GM12892 (cell line): ENCODE measurements around the gene RARB.

Experiments used
- DNase-seq: peaks from one replicate; pipeline ENCODE4 v3.0.0; 2011; ENCODE audit not compliant: insufficient read length
- FAIRE-seq: peaks from 2 replicates; lab custom pipeline; 2011; peaks lifted over from hg19 to GRCh38; lab: Jason Lieb, UNC
- POLR2A ChIP-seq: IDR thresholded peaks from 2 replicates; pipeline ENCODE4 v1.6.1; 2011; ENCODE audit warnings: low read depth, low read length, control low read depth
- POLR2AphosphoS5 ChIP-seq: IDR thresholded peaks from 2 replicates; pipeline ENCODE4 v1.6.1; 2011; ENCODE audit warnings: low read depth, low read length, control low read depth
- TAF1 ChIP-seq: IDR thresholded peaks from 2 replicates; pipeline ENCODE4 v1.6.1; 2011; ENCODE audit warnings: low read depth, mild to moderate bottlenecking, control low read depth, low read length, borderline replicate concordance

The RARB gene

DNA sequence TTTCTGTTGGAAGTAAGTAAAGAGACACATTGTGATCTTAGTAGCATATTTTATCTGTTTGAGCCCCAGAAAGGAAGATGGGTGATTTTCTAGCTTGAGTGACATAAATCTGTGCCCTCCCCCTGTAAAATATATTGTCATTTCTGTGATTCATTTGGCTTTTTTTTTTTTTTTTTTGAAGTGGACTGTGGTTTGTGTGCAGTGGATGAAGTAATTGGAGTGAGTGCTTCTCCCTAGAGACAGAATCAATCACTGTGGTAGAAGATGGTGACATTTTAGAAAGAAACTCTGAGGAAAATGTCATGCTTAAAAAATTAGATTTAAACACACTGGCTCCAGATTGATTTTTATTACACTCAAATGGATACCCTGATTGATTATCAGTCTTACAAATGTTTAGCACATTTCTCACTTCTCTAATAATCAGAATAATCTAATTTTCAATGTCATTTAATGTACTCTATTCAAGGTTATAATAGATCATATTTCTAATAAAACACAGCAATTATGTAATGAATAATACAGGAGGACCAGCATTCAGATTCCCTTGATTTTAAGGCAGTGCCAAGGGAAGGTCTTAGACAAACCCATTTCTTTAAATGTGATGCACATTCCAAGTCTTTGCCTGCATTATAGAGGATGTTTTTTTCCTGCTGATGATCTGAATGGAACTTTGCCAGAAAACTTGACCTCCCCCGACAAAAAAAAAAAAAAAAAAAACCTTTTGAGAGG, 120.0 kb downstream of the RARB start:
- TF ChIP-seq TAF1 (no peak), POLR2AphosphoS5 (no peak), POLR2A (no peak)
- DNase-seq (no peak), FAIRE-seq (no peak)

DNA sequence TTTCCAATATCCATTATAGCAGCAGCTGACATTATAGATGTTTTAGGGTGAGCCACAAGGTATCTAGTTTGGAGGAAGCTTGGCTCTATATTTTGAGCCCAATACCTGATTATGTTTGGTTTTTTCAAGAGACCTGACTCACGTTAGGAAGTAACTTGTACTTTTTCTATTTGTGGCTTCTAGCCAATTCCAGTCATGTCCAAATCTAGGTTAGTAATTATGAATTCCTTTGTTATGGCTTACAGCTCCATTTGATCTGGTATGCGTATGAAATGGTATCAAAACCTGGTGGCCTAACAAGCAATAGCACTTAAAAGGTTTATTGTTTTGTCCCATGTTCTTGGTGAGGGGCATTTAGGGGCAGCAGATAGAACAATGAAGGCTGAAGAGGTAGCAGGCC, 120.8 kb downstream of the RARB start:
- no peak for TF ChIP-seq POLR2AphosphoS5
- no peak for TF ChIP-seq POLR2A
- no peak for TF ChIP-seq TAF1
- DNase-seq = no peak
- FAIRE-seq = no peak

DNA sequence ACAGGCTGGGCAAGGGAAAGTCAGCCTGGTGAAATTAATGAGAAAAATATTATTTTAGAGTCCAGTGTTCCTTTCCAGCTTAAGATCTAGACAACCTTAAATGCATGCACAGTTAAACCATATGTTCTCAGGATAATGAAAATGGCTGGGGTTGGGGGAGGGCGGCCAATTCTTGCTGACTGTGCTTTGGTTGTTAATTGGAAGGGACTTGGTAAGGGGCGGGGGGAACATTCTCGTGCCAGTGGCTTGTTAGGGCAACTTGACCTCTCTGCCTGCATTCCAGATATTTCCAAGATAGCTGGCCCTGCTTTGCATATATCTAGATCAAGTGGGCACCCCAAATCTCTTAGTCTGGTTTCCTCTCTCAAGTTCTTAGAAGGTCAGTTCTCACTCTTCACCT, 124.2 kb downstream of the RARB start:
- TF ChIP-seq POLR2A = no peak
- no peak for TF ChIP-seq TAF1
- TF ChIP-seq POLR2AphosphoS5 = no peak
- FAIRE-seq = no peak

DNA sequence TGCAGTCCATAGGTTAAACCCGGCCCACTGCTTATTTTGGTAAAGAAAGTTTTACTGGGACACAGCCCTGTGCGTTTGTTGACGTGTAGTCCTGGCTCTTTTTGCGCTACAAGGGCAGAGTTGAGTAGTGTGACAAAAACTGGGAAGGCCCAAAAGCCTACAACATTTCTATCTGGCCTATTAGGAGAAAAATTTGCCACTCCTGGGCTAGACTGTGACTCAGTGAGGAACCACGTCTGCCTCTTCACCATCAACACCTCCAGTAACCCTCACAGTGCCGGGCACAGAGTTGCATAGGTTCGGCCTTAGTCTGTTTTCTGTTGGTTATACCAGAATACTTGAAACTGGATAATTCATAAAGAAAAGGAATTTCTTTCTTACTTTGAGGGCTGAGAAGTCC, 126.3 kb downstream of the RARB start:
- TF ChIP-seq TAF1 (no peak), POLR2A (no peak), POLR2AphosphoS5 (no peak)
- no peak for DNase-seq
- FAIRE-seq = no peak

More for the DNA sequence above, 124.2 kb downstream of the RARB start:
- DNase-seq = no peak

DNA sequence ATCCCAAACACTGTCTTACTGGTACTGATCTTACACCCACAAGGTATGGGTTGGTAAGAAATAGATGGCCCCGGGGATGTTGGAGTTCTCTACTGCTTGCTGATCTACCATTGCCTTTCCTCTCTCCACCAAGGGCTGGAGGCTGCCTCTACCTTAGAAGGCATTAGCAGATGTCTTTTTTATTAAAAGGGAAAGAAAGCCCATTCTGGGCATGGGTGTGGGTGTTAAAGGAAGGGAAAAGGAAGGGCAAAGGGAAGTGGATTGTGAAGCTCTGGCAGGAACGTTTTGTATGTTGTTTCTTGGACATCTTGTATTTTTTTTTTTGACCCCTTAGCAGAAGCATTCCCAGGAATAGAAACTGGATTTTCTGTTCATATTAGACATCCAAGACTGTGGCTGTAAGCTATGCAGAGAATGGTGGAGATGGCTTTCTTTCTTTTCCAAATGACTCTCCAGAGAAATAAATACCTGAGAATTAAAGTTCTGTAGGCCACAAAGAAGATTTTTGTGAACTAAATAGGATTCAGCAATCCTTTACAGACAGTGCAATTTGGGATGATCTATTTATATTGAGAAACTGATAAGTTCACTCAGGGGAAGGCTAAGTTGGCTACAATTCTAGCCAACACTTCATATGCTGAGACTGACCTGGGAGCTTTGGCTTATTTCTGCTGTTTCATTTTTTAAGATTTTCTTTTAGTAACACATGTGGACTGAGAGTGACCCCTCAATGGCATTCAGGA, 127.8 kb downstream of the RARB start:
- TF ChIP-seq TAF1 = no peak
- TF ChIP-seq POLR2AphosphoS5 = no peak
- no peak for TF ChIP-seq POLR2A
- FAIRE-seq (no peak), DNase-seq (no peak)

DNA sequence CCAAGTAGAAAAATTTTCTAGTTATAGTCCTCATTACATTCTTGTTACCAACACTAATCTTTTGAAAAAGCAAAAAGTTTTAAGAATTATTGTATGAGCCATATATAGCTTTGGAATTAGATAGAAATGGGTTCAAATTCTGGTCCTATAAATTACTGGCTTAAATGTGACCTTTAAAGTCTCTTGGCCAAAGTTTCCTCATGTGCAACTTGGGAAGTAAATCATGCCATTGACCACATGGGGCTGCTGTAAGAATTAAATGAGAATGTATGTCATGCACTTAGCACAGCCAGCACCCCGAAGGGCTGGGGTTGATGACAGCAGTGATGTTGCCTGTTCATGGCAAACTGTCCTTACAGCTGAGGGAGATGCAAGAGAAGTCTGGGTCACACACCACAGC, 128.4 kb downstream of the RARB start:
- TF ChIP-seq TAF1 (no peak), POLR2A (no peak)
- DNase-seq (no peak), FAIRE-seq (no peak)

DNA sequence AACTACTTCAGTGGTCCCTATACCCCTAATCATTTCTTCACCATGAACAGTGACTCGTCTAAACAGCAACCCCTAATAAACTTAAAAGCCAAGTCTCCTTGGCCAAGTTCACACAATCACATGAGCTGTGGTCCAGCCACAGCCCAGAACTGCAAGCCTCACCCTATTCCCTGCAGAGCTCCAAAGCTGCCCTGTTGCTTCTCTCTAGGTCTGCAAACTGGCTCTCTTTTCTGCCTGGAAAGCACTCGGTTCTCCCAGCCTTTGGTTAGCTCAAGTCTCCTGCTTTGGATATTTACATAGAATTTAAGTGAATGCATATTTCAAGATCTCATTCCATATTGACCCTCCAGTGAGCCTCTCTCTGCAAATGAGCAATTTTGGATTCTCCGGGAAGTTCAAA, 129.6 kb downstream of the RARB start:
- TF ChIP-seq TAF1 = no peak
- no peak for TF ChIP-seq POLR2A
- TF ChIP-seq POLR2AphosphoS5 = no peak
- FAIRE-seq = no peak
- DNase-seq = no peak

DNA sequence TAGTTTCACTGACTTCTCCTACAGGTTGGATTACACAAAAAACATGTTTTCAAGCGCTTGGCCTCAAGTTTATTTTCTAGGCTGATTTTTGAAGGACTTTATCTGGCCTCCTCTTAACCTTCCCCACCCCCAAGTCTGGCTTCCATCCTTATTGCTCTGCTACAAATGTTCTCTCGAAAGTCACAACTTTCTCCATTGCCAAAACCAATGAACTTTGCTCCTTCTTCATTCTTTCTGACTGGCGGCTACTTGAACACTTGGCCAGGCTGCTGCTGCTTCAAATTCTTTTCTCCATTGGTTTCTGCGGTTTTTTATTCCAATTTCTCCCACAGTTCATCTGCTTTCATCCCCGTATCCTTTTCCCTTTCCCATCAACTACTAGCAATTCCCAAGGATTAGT, 130.1 kb downstream of the RARB start:
- TF ChIP-seq TAF1 (no peak), POLR2A (no peak), POLR2AphosphoS5 (no peak)
- FAIRE-seq (no peak), DNase-seq (no peak)

DNA sequence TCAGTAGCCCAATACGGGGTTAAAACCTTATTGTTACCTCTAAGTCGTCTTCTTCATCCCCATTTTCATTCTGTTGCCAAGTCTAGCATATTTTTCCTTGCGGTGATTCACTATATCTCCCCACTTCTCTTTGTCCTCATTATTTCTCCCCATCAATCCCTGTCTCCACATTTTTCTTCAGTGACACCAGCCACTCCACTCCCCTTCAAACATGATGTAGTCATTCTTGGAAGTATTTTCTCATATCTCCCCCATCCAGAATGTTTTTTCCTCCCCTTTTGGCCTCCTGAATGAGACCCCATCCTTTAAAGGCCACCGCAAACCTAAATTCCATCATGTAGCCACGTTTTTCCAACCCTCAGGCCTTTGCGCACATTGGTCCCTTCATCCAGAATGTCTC, 130.7 kb downstream of the RARB start:
- DNase-seq (no peak), FAIRE-seq (no peak)
- no peak for TF ChIP-seq POLR2A
- no peak for TF ChIP-seq TAF1
- TF ChIP-seq POLR2AphosphoS5 = no peak

DNA sequence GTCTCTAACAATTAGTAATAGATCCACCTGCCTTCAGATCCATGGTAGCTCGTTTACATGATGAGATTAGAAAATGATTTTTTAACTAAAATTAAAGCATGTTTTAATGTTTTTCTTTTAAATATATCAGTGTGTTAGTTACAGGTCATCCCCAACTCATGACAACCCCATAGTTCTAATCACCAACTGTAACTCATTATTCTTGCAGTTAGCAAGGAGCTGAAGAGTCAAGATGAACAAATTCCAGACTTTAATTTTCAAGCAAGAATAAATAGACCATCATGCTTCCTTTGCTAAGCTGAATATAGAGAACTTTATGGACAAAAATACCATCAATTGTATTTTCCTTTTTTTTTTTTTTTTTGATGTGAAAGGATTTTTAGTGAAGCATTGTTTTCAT, 135.5 kb downstream of the RARB start:
- no peak for TF ChIP-seq POLR2A
- no peak for TF ChIP-seq TAF1
- TF ChIP-seq POLR2AphosphoS5 = no peak
- no peak for FAIRE-seq
- no peak for DNase-seq

DNA sequence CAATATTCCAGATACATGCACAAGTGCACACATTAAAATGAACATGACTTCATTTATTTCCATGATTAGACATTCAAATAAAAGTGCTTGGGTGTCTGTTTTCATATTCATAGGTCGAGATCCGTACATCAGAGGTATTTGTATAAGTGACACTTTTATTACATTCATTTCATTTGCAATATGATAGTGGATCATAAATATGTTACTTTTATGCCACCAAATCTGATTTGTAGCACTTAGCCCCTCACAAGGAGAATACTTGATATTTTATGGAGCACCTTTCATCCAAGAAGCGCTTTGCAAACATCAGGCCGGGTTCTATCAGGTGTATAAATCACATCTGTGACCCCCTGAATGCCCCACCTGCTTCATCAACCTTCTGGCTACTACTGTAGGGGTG, 136.0 kb downstream of the RARB start:
- FAIRE-seq (no peak), DNase-seq (no peak)
- TF ChIP-seq POLR2A (no peak), TAF1 (no peak), POLR2AphosphoS5 (no peak)

DNA sequence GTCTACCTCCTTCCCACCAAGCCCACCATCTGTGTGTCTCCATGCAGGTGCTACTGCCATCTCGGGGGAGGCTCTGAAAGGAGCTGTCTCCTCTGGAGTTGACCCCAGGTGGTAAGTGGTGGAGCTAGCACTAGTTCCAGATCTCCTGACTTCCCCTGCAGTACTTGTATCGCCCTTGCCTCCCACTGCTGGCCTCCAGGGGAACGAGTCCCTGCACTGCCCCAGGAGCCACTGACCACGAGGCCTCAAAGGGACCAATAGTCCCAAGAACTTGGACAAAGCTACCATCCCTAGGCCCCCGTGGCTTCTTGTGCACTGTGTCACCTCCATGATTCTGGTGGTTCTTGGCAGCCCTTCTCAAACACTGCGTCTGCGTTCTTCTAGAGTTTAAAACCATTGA, 137.7 kb downstream of the RARB start:
- no peak for TF ChIP-seq POLR2A
- no peak for TF ChIP-seq TAF1
- no peak for TF ChIP-seq POLR2AphosphoS5
- FAIRE-seq (no peak), DNase-seq (no peak)
